GM18498 (cell line): Measurements from ENCODE around the gene MGAT5B.
"Not testable (repeated sequence)": the region's sequence is repeated elsewhere in the genome, so short reads cannot be mapped to it uniquely, and the experiment has no call there.

Source experiments
- ATAC-seq: cut with Tn5 transposase; IDR thresholded peaks from one replicate; pipeline ENCODE4 v1.9.1; 2021; ENCODE audit warnings: mild to moderate bottlenecking, moderate library complexity; ENCODE audit not compliant: unreplicated experiment

MGAT5B gene

GRCh38 chr17:76972046-76972641 is 103.9 kb downstream of the MGAT5B start:
- ATAC-seq, result no peak

DNA sequence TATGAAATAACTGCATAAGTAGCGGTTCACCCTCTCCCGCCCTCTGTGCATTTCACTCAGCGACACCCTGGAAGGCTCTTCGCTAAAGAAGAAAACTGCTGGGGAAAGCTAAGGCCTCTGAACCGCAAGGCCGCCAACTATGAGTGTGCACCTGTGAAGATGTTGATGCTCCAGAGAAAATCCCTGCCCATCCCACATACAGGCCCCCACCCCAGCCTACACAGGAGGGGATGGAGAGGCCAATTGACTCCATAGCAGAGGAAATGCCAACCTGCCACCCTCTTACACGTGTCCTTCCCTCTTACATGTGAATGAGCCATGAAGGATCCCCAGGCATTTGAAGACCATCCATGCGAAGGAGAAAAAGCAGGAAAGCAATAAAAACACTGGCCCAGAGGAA is 104.8 kb downstream of the MGAT5B start:
- ATAC-seq, result no peak

GRCh38 chr17:76974721-76975120 is 106.5 kb downstream of the MGAT5B start:
- ATAC-seq, result no peak

DNA sequence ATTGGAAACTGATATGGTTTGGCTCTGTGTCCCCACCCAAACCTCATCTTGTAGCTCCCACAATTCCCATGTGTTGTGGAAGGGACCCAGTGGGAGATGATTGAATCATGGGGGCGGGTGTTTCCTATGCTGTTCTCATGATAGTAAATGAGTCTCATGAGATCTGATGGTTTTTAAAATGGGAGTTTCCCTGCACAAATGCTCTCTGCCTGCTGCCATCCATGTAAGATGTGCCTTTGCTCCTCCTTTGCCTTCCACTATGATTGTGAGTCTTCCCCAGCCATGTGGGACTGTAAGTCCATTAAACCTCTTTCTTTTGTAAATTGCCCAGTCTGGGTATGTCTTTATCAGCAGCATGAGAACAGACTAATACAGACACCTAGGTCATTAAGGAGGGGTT is 109.8 kb downstream of the MGAT5B start:
- ATAC-seq, result not testable (repeated sequence)

DNA sequence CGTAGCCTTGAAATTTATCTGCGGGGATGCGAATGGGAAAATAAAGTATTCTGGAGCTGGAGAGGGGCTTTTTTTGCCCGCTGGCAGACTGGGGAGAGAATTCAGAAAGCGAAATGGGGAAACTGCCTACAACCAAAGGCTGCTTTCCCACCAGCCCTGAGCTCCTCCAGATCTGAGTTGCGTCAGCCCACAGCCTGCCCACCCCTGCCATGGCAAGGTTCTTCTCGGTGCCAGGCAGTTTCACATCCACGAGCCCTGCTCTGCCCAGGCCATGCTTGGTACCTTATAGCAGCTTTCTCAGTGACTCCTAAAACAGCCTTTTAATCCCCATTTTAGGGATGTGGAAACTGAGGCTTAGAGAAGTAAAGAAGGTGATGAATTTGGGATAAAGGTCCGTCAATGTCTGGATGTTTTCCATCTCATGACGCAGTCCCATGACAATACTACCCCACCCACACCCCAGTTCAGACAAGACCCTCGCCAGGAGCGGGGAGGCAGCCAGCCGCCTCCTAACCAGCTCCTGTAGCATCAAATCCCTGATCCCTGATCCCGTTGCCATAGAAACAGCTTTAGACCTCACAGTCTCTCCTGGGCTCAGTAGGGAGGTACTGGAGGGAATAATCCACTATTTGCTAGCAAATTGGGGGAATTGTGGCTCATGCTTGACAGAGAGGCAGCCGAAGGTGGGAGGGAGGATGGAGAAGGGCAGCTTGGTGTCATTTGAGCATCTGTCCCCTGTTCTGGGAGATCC is 113.5 kb downstream of the MGAT5B start:
- no peak for ATAC-seq

DNA sequence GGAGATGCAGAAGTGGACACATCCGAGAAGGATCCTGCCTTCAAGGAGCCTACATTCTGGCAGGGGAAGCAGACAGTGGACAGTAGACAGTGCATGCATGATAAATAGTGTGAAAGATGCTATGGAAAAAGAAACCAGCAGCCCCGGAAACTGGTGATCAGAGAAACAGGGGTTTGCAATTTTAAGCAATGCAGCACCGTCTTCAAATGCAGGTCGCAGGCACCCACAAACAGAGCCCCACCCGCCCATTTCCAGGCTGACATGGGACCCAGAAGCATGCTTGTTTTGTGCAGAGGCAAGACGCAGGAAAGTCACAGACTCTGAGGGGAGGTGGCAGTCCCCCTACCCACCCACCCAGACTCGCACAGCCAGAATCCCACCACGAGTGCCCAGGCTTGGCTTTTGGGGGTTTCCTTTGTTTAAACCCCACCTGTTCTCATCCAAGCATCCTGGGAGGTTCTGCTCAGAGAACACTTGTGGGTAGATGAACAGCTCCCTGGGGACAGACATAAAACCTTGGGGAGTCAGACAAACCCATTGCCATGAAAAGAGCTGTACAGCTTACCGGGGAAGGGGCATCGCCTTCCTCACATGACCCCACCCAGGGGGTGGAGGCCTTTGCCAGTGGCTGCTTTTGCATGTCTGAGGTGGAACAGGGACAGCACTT is 114.3 kb downstream of the MGAT5B start:
- no peak for ATAC-seq

GRCh38 chr17:76983075-76983775 is 115.0 kb downstream of the MGAT5B start:
- ATAC-seq, result no peak

DNA sequence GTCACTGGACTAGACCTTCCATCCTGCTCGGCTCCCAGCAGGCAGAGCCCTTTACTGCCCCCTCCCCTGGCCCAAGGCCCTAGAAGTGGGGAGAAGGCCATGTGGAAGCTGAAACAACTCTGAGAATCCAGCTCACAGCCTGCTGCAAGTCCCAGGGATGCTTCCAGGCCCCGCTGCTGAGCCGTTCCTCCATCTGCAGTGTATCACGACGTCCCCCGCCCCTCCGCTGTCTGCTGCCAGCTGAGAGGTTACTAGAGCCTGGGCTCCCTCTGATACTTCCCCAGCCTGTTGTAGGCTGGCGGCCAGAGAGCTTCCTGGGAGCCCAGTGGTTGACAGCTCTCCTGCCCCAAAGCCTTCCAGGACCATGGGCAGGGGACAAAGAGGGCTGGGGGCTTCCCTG is 118.2 kb downstream of the MGAT5B start:
- ATAC-seq, result no peak

- no peak for ATAC-seq
These were observed 119.4 kb downstream of the MGAT5B start for GRCh38 chr17:76987486-76988093.

DNA sequence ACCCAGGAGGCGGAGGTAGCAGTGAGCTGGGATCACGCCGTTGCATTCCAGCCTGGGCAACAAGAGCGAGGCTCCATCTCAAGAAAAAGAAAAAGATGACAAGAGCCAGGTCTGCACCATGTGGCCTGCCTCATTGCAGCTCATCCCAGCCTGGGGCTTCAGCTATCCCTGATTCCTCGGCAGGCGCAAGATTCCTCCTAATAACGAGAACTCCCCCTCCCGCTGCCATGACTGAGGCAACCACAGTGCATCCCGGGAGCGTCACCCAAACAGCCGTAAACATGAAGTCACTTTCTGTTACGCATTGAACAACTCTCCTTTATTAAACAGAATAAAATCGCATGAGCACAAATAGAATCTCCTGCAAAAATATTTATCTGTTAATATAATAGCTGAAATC is 120.6 kb downstream of the MGAT5B start:
- ATAC-seq, result no peak

- no peak for ATAC-seq
These were observed 121.3 kb downstream of the MGAT5B start for GRCh38 chr17:76989519-76989918.

DNA sequence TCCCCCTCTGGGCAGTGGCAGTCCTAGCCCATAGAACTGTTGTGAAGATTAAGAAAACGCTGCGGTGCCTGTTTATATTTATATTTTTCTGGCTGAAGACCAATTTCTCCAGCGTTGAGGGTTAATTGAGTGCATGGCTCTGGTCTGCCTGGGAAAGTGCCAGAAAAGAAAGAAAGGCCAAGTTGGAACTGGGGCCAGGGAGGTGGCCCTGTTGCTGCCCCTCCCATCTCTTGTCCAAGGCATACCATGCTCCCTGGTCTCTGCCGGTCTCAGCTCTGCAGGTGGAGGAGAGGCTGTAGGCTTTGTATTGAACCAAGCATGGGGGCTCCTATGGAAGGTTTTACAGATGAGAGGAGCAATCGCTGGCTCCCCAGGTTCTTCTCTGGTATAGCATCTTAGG is 124.7 kb downstream of the MGAT5B start:
- ATAC-seq, result no peak

DNA sequence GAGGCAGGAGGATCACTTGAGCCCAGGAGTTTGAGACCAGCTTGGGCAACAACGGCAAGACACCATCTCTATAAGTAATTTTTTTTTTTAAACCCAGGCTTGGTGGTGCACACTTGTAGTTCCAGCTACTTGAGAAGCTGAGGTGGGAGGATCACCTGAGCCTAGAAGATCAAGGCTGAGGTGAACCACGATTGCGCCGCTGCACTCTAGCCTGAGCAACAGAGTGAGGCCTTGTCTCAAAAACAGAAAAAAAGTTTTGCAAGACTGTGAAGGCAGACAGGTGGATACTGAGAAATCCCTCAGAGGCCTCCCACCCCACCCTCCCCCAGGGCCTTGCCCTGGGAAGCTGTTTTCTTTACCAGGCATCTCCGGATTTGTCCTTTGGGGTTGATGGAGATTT is 125.4 kb downstream of the MGAT5B start:
- ATAC-seq, result no peak

DNA sequence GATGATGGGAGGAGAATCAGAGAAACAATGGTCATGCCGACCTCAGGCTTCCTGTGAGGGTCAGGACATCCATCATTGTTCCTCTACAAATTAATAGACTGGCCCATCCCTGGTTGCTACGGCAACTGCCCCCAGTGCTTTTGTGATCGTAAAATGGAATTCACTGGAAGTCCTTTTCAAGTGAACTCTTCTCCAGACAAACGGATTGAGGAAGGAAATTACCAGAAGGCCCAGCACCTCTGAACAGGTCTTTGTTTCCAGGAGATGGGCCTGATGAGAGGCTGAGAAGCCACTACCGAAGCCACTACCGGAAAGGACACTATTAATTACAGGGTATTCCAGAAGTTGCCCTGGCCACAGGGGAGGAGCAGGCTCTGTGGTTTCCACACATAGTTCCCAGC is 126.0 kb downstream of the MGAT5B start:
- no peak for ATAC-seq

GRCh38 chr17:76995387-76996105 is 127.3 kb downstream of the MGAT5B start:
- ATAC-seq, result no peak

- ATAC-seq, result no peak
These were observed 128.8 kb downstream of the MGAT5B start for GRCh38 chr17:76996741-76997694.

DNA sequence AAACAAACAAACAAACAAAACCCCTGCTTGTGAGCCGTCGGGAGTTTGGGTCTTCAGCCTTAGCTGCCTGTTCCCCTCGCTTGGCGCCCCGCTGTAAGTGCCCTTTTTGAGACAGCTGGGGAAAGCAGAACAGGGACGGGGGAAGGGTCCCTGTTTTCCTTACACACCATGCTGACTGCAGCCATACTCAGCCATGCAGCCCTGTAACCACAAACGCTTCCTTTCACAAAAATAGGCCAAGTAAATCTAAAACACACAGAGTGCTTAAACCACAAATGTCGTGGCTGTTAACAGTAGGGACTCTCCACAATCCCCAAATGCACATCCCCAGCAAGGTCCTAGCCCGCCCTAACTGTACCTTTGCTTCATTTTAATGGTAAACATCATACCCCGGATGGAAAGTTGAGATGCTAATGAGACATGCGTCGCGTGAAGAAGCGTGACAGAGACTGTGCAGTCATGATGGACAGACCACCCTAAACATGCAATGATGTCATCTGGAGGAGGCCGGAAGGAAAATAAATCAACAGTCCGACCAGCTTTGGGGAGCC is 129.9 kb downstream of the MGAT5B start:
- ATAC-seq, result peak; percentile 63

GRCh38 chr17:76998839-76999238 is 130.6 kb downstream of the MGAT5B start:
- no peak for ATAC-seq
